ENCODE results near the gene CSNK1E.

The CSNK1E gene

DNA sequence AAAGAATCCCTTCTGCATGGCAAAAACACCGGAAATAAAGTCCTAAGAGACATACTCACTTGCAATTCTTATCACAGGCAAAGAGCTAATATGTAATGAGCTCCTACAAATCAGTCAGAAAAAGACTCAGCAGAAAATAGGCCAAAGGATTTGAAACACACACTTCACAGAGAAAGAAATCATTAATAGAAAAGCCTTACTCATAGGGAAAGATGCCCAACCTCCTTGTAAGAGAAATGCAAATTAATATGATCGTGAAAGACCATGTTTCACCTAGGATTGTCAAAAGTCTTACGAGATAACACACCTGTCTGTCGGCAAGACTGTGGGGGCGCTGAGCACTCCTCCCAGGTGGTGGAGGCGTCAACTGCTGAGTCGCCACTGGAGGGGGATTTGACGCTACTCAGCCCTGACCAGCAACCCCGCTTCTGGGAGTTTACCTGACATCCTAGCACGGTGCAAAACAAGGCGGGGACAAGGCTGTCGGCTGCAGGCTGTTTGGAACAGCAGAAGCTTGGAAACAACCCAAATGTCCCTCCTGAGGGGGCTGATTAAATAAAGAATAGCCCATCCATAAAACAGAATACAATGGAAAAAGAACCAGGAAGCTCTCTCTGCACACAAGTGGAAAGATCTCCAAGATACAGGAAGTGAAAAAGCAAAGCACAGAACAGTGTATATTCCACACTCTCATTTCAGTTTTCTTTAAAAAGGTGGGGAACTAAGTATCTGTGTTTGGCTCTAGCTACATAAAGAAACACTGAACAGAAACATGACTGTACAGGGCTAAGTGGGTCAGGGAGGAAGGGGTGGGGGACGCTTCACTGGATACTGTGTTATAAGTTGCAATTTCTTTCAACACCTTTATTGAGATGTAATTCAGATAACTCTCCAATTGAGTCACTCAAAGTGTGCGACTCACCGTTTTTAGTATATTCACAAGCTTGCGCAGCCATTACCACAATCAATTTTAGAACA is 11.5 kb downstream of the CSNK1E start:
- peak in 1 of 2 donors; percentile 37 for DNase-seq

DNA sequence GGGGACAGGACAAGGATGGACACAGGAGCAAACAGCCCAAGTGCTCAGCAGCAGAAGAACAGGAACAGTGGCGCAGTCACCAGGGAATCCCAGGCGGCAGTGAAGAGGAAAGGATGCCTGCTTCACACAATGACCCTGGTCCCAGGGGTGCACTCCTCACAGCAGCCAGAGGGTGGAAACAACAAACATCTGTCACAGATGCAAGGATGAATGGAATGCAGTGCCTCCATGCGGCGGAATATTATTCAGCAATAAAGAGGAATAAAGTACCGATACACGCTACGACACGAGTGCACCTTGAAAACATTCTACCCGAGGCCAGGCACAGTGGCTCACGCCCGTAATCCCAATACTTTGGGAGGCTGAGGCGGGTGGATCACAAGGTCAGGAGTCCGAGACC is 12.7 kb downstream of the CSNK1E start:
- no peak for DNase-seq

DNA sequence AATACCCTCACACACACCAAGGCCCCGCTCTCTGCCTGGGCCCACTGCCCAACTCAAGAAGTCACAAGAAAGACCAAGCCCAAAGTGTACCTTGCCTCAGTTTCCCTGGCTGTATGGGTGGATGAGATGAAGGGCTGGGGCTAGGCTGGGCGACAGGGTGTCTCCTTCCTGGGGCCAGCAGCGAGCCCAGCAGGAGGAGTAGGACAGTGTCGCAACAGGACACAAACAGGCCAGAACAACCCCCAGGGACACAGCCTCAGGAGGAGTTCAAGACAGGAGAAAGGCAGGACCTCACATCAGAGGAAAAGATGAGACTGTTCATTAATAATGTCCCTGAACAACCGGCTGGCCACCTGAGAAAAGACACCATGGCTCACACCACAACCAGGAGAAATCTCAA is 13.3 kb downstream of the CSNK1E start:
- DNase-seq = no peak

DNA sequence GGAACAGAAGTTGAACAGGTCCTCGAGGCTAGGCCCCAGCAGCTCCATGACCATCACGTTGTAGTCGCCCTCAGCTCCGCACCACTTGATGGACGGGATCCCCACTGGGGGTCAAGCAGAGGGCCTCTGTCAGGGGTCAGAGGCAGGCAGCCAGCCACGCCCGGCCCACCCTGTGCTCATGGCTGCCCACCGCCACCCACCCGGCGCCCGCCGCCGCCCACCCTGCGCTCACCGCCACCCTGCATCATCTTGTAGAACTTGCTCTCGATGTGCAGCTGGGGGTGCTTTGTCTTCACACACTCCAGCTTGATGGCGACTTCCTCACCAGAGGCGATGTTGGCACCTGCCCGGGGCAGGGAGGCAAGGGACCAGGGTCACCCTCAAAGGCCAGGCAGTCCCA is 14.3 kb downstream of the CSNK1E start:
- DNase-seq = no peak

DNA sequence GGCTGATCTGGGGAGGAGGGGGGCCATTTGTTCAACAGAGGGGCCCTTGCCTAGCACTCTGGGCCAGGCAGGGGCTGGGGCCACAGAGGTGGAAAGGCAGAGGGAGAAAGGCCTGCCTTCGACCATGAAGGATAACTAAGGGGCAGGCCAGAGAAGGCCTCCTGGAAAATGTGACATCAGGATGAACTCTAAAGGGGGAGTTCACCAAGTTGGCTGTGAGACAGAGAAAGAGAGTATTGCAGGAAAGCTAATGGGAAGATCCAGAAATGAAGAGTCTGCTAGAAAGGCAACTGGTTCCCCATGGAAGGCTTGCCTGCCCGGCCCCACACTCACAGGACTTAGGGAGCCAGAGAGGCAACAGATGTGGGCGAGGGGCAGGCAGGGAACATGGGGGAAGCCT is 16.3 kb downstream of the CSNK1E start:
- DNase-seq = no peak

DNA sequence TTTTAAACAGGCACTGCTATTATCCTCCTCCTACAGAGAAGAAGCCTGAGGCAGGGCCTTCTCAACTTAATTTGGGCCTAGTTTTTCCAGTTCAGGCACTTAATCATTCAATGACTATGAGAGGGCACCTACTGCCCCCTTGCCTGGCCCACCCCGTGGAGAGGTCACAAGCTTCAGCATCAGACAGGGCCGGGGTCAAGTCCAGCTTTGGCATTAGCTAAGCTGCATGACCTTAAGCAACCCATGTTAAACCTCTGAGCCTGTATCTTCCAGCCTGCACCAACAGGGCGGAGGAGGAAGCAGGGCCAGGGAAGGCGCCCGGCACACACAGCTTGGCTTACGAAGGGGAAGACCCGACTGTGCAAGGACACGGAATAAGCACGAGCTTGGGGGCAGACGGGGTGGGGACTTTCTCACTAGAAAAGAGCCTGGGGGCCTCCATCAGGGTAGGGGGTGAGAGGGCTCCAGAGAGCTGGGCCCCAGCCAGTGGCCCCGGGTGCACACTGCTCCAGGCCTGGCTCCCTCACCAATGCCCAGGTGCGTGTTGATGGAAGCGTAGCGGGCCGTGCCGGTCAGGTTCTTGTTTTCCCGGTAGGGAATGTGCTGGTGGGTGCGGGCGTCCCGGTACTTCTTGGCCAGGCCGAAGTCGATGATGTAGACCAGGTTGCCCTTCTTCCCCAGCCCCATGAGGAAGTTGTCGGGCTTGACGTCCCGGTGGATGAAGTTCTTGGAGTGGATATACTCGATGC is 16.9 kb downstream of the CSNK1E start:
- no peak for DNase-seq

DNA sequence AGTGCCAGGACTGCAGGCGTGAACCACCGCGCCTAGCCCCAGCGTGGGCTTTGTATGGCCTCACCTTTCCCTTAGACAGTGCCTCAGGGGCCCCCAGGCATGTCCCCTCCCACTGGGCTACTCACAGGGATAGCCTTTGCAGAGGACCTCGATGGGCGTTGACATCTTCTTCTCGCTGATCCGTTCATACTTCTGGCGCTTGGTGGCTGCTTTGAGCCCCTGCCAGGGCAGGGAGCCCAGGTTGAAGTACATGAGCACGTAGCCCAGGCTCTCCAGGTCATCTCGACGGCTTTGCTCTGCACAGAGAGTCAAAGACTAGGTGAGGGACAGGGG is 17.5 kb downstream of the CSNK1E start:
- no peak for DNase-seq

DNA sequence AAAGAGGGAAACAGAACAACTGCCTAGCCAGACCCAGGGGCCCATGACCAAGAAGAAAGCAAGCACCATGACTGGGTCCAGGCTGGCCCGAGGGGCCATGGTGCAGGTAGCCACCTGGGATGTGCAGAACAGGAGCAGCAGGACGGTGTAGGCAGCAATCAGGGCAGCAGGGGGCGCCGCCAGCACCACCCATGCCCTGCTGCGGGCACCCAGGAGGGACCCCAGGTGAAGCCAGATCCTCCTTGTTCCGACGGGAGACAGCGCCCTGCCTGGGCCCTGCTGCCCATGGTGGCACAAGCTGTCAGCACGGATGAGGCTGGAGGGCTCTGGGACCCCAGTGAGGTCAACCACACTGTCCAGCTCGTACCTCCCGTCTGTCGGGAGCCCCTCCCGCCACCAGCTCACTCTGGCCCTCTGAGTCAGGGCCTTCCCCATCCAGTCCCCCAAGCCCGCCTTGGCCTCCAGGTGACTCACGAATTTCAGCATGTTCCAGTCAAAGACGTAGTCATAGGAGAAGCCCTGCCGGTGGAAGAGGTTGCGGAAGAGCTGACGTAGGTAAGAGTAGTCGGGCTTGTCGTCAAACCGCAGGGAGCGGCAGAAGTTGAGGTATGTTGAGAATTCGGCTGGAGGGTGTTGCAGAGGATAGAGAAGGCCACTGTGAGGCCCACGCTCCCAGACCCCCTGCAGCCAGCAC is 18.8 kb downstream of the CSNK1E start:
- no peak for DNase-seq

DNA sequence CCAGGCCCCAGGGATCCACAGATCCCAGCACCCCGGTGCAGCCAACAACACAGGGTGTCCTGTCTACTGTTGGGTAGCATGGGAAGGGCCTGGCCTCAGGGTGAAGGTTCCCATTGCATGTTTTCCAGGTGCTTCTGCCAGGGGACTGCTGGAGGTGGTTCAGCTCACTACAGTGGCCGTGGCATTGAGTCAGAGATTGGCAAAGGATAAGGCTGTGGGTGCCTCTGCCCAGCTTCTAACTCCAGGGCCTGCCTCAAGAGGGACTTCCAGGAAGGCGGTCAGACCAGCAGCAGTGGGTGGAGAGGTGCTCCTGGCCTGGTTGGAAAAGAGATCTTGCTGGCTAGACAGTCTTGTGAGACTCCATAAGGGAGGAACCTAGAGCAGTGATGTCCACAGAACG is 20.9 kb downstream of the CSNK1E start:
- DNase-seq = no peak

DNA sequence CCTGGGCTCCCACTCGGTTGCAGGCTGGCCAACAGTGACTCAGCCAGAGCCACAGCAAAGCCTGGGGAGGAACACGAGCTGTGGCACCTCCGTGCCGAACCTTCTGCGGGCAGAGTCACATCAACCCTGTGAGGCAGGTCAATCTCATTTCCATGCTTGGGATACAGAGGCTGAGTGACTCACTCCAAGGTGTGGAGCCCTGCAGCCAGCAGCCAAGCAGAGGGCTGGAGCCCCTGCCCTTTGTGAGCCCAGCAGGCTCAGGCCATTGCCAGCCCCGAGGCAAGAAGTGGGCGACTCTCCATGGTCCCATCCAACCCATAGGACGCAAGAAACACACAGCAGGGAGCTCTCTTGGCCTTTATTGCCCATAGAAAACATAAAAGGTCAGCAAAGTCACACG is 21.4 kb downstream of the CSNK1E start:
- no peak for DNase-seq

DNA sequence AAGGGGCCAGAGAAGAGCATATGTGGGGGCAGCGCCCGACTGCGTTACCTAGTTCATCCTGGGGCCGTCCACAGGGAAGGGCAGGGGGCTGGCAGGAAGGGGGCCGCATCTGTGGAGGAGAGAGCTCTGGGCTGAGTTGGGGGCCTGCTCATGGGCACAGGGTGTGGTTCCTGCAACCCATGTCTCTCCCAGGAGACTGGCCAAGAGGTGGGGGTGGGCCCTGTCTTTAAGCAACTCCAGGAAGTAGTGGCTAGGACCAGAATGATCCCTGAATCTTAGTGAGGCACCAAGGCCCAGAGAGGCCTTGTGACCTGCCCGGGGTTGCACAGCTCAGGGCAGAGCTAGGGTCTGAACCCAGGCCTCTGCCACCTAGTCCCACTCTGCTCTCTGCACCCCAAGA is 21.9 kb downstream of the CSNK1E start:
- DNase-seq = no peak

DNA sequence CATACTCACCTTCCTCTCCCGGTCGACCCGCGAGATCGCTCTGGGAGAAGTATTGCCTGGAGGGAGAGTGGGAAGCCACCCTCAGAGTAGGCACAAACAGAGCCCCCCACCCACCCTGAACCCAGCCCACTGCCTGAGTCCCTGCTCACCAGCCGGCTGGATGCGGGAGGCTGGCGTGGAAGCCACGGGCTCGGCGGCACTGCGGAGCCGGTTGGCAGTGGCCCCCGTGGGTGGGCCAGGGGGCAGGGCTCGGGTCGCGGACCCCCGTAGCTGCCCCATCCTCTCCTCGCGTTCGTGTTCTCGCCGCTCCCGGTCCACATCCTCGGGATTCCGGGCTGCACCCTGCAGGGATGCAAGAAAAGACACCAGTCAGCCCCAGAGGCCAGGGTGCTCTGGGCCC is 23.0 kb downstream of the CSNK1E start:
- DNase-seq = no peak

DNA sequence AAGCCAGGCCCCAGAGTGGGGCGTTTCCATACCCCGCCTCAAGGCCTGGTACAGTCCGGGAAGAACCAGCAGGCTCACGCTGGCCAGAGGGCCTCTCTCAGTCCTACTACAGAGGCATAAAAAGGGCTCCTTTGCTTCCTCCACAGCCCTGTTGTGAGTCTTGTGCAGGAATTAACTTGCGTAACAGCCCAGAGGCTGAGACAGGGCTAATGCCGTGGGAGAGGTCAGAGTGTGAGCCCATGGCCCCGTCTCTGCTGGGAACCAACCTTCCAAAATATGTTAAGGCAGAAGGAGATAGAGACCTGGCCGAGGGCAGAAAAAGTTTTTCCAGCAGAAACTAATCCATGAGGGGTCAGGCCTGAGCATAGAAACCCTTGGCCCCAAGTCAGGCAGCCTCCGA is 24.5 kb downstream of the CSNK1E start:
- DNase-seq = peak; percentile 12 to 21

DNA sequence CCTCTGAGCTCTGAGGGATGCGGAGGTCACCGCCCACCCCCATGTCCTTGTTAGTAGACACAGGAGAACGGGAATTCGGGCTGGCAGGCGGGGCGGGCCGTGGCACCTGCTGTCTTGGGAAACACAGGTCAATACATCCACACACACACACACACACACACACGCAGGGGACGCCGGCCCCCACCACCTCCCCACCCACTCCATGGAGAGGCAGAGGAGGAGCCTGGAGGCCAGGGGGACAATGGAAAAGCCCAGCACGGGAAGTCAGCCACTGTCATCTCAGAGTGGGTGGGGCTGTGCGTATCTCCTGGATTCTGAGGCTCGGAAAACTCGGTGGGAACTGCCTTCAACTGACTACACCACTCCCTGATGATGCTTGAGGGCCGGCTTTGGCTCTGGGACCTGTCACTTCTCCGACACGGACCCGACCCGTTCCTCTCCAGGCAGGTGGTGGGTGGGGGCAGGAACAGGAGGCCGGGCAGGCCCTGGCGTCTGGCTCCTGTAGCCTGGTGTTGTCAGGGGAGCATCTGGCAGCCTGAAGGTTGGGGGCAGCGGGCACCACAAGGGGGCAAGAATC is 25.9 kb downstream of the CSNK1E start:
- DNase-seq = no peak

DNA sequence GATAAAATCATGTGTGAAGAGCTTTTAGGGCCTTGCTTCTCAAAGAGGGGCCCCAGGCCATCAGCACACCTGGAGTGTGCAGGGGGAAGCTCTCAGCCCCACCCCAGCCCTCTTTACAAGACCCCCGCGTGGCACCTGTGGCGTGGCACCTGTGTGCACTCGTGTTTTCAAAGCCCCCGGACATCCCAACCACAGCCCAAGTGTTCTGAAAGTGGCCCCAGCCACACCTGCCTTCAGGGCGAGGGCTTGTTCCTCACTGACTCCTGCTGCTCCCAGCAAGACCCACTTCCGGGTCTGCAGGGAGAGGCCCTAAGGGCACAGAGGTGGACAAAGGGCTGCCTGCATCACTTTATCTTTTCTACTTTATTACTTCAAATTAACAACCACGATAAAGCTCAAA is 26.9 kb downstream of the CSNK1E start:
- no peak for DNase-seq

DNA sequence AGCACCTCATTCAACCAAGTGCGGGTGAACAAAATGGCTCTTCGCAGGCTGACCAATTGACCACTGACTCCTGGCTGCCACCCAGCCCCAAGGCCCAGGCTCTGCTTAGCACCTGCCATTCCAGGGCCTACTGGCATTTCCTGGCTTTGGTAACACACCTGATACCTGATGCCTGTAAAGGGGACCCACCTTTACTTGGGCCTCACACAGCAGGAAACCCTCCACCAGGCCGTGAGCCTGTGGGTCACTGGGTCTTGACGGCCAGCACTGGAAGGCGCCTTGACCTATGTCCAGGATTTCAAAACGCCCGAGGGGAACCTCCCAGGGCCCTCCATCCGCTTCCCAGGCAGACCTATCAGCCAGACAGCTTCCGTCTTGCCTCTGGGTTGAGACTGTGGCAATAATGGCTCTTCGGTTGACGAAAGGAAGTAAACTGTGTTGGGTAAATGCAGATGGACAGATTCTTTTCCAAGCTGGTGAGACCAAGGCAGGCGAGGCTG is 27.6 kb downstream of the CSNK1E start:
- peak; percentile 51 to 53 for DNase-seq

DNA sequence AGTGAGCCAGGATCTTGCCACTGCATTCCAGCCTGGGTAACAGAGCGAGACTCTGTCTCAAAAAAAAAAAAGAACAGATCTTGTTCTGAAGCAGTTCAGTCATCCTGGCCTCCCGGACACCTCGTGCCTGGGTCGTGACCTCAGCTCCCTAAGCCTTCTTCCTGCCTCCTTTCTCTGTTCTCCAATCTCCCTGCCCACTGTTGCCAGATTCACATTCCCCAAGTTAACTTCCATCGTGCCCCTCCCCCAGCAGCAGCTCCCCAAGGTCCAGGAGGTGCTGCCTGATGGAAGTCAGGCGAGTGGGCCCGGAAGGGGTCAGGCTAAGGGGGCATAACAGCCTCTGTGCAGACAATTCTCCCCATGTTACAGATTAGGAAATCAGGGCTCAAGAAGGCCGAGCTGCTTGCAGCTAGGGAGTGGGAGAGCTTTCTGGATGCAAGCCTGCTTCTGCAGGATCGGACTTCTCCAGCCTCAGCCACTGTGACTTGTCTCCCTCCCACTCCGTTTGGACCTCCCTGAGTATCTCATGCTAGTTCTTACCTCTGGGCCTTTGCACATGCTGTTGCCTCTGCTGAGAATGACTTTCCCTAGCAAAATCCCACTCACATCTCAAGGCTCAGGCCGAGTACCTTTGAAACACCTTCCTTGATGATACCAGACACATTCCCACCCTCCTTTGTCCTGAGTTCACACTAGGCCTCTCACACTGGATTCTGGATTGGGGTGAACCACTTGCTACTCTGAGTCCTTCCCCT is 30.1 kb downstream of the CSNK1E start:
- DNase-seq = peak in 1 of 2 donors; percentile 37

DNA sequence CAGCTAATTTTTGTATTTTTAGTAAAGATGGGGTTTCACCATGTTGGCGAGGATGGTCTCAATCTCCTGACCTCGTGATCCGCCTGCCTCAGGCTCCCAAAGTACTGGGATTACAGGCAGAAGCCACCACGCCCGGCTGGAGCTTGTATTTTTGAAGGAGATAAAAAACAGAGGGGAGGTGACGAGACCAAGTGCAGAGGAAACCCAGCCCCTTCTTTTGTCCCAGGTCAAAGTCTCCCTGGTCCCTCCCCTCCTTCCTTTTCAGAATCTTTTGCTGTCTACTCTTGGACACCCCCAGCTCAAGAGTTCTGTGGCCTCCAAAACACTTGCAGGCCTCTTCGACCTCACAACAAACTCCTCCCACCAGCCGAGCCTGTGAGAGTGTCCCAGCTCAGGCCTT is 32.2 kb downstream of the CSNK1E start:
- DNase-seq = no peak

DNA sequence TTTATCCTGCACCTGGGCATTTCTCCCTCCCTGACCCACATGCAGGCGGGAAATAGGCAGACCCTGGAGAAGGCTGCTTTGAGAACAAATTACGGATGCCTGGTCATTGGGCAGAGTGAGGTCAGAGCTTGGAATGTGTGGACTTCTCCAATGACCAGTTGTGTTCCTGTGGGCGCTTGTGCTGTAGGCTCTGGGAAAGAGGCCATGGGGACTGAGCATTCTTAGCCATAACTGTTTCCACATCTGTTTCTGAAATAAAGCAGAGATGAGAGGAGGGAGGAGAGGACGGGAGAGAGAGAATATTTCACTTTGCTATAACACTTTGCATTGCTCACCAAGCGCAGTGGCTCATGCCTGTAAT is 33.2 kb downstream of the CSNK1E start:
- no peak for DNase-seq

DNA sequence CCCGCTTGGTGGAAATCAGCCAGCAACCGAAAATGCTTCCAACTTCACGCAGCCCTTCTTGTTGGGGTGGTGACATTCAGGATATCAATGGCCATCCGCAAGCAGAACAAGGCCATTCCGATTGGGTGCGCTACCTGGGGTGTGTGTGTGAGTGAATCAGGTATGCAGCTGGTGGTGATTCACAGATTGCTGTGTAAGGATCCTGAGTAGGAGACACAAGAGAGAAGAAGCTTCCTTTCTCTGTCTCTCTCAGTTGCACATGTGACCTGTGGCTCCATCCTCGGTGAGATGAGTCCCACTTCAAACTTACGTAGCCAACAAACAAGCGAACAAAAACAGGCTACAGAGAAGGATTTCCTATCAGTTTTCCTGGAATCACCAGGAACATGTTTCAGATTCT is 34.8 kb downstream of the CSNK1E start:
- DNase-seq = no peak

DNA sequence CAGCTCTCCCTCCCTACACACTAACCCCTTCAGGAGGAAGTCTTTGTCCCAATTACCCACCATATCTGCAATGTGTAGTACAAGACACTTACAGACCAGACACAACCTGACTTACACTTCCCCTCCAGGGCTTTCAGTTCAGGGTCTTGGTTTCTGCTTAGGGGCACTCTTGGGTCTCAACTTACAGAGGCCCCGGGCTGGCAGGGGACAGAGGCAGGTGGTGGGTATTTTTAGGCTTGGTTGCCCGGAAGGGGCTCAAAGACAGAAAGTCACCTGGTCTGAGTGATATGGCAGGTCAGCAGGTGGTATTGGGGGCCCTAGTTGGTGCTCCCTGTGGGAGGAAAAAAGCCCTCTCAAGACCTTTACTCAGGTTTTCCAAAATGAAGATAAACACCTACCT is 41.1 kb downstream of the CSNK1E start:
- no peak for DNase-seq

DNA sequence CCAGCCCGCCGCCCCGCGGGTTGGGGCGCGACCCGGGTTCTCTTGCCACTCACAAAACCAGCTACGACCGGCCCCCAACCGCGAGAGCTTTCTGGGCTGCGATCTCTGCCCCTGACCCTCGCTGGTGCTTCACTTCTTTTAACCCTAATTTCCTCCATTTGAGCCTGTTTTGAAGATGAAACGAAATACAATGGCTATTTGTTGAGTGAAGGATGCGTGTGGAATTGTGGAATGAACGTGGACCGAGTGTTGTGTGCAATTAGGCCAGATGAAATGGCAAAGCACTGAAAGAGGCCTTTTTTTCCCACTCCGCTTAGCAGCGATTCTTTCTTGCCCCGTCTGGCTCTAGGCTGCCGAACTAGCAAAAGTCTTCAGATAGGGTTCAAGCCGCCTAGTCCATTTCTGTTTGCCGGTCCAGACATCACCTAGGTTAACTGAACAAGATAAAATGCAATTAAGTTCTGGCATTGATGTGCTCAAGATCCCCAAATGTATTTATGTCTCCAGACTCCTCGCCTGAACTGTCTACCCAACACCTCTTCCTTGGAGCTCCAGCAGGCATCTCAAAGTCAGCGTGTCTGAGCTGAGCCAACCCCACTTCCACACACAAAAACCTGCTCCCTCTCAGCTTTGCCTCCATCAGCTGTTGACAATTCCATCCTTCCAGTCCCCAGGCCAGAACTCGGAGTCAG is 44.0 kb downstream of the CSNK1E start:
- no peak for DNase-seq

Data from inflammatory macrophage (primary cell).